ENCODE results near the gene MAST4. TPM values are rescaled to one million over a fixed set of nuclear protein-coding genes. Genes with fewer than 3 reads are reported as not detected.

Gene MAST4
- polyA plus RNA-seq, 1 experiment: 11.6 TPM

- DNase-seq (ENCODE audit: low read depth, low spot score): no peak
- Histone ChIP-seq H3K9me3 (ENCODE audit: control insufficient read depth, insufficient read depth, low read length) (peaks cover 4% of the 10 kb centered on the region; the same call in 1 of the 2 replicates), H3K27ac (ENCODE audit: low read depth, low read length) (no peak overlapping the region), H3K27me3 (ENCODE audit: control insufficient read depth, insufficient read depth, low read length) (no peaks in the 10 kb centered on the region), H3K4me3 (ENCODE audit: low read depth, low read length) (no peak overlapping the region)
- CTCF ChIA-PET: interaction anchor here (1.5 kb wide), 1 partner anchor 378 kb away, joined by 3 read pairs; no protein-coding TSS in a partner anchor
- POLR2A ChIA-PET: no interaction called here
- no peak for TF ChIP-seq CTCF (IDR thresholded peaks at IDR 0.05; ENCODE audit: low read depth, low read length)
These were observed 596.7 kb downstream of the MAST4 start for GRCh38 chr5:67192719-67193438.

DNA sequence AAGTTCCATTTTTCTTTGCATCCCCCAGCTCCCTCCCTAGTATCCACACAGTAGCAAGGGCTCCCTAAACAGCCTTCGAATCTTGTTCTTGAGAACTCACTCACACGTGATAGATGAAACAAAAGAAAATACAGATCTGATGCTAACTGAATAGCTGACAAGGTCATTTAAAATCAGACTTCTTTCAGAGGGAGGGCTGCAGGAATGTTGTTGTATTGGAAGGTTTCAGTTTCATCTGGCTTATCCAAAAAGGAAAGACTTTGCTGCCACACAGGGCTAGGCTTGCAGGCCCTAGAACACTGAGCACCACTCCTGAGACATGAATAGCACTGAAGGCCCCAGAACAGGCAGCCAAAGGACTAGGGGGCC is 597.2 kb downstream of the MAST4 start:
- POLR2A ChIA-PET: no interaction called here
- no peak for TF ChIP-seq CTCF (IDR thresholded peaks at IDR 0.05; ENCODE audit: low read depth, low read length)
- CTCF ChIA-PET: interaction anchor here (1.5 kb wide), 1 partner anchor 379 kb away, joined by 3 read pairs; no protein-coding TSS in a partner anchor

DNA sequence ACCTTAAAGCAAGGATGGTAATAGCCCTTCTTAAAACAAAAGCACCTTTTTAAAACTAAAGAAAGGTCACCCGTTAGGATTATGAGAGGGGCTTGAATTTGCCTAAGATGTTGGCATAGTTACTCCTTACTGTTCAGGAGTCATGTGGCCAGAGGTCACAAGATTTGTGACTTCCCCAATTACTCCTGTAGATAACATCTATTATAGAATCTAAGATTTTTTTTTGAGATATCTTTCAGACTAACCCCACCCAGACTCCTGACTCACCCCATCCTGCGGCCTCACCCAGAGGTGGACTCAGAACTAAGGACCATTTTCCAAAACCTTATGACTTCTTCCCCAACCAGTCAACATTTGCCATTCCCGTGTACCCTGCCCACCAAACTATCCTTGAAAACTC is 598.0 kb downstream of the MAST4 start:
- H3K27ac ChIP-seq (ENCODE audit: low read depth, low read length): no peak overlapping the region
- CTCF ChIA-PET: interaction anchor here (1.5 kb wide), 1 partner anchor 380 kb away, joined by 3 read pairs; no protein-coding TSS in a partner anchor
- no peak for TF ChIP-seq CTCF (IDR thresholded peaks at IDR 0.05; ENCODE audit: low read depth, low read length)
- POLR2A ChIA-PET: no interaction called here
- H3K4me3 ChIP-seq (ENCODE audit: low read depth, low read length): no peak overlapping the region
- no peaks in the 10 kb centered on the region for H3K27me3 ChIP-seq (ENCODE audit: control insufficient read depth, insufficient read depth, low read length)
- no peak for DNase-seq (ENCODE audit: low read depth, low spot score)
- peaks cover 4% of the 10 kb centered on the region; the same call in 1 of the 2 replicates for H3K9me3 ChIP-seq (ENCODE audit: control insufficient read depth, insufficient read depth, low read length)

More for the DNA sequence above, 597.2 kb downstream of the MAST4 start:
- no peak for DNase-seq (ENCODE audit: low read depth, low spot score)
- H3K4me3 ChIP-seq (ENCODE audit: low read depth, low read length): no peak overlapping the region
- H3K27me3 ChIP-seq (ENCODE audit: control insufficient read depth, insufficient read depth, low read length): no peaks in the 10 kb centered on the region
- peaks cover 4% of the 10 kb centered on the region; the same call in 1 of the 2 replicates for H3K9me3 ChIP-seq (ENCODE audit: control insufficient read depth, insufficient read depth, low read length)
- H3K27ac ChIP-seq (ENCODE audit: low read depth, low read length): no peak overlapping the region

GRCh38 chr5:67195406-67196275 is 599.4 kb downstream of the MAST4 start:
- ChIA-PET CTCF (no interaction called here), POLR2A (no interaction called here)
- no peak overlapping the region for H3K27ac ChIP-seq (ENCODE audit: low read depth, low read length)
- peaks cover 4% of the 10 kb centered on the region; the same call in 1 of the 2 replicates for H3K9me3 ChIP-seq (ENCODE audit: control insufficient read depth, insufficient read depth, low read length)
- no peak for DNase-seq (ENCODE audit: low read depth, low spot score)
- no peak for TF ChIP-seq CTCF (IDR thresholded peaks at IDR 0.05; ENCODE audit: low read depth, low read length)
- no peak overlapping the region for H3K4me3 ChIP-seq (ENCODE audit: low read depth, low read length)
- no peaks in the 10 kb centered on the region for H3K27me3 ChIP-seq (ENCODE audit: control insufficient read depth, insufficient read depth, low read length)
